GM18519 (cell line): ENCODE results near the gene C17orf50.

ENCODE experiments used
- ATAC-seq: cut with Tn5 transposase; IDR thresholded peaks from one replicate; pipeline ENCODE4 v1.9.1; 2021; ENCODE audit warnings: mild to moderate bottlenecking, moderate library complexity; ENCODE audit not compliant: unreplicated experiment, low FRiP score

The C17orf50 gene

DNA sequence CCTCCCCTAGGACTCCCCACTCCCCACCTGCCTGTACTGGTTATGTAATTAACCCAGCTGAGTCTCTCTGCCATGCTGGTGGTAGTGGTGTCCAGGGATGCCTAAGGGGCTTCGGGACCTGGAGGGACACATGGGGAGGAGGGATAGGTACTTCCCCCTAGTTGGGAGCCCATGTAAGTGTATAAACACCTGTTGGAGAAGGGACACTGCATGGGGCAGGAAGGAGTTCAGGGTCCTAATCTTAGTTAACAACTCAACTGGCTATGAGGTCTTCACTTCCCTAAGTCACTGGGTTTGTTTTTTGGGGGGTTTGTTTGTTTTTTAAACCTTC is 27.9 kb upstream of the C17orf50 start:
- no peak for ATAC-seq

DNA sequence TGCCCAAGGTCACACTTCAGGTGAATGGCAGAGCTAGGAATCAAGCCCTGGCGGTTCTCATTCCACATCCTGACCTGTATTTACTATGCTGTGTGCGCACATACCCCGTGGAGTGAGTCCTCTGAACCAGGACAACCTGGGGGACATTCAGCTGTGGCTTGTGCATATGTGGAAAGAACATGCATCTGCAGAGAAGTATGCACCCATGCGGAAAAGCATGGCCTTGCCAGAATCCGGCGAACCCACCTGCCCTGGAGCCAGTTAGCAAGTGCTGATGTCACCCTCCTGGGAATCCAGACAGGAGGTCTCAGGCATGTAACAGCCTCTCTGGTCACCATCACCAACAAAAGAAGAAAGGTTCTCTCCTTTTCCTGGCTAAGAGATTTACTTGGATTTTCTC is 27.3 kb upstream of the C17orf50 start:
- no peak for ATAC-seq

DNA sequence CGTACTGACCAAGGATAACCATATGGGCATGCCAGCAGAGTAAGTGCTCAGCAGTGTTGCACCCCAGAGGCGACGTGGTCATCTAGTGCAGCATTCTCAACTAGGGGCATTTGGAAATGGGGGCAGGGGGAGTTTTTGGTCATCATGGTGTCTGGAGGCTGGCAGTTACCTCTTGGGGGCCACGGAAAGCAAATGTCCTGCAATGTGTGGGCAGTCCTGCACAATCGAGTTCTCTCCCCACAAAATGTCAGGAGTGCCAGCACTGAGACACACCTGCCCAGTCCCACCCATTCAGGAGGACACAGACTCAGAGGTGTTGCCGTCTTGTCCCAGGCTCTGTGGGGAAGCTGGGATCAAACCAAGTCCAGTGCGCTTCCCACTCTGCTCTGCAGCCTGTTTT is 26.3 kb upstream of the C17orf50 start:
- no peak for ATAC-seq

GRCh38 chr17:35735036-35735805 is 25.5 kb upstream of the C17orf50 start:
- no peak for ATAC-seq

- ATAC-seq: no peak
Observed at GRCh38 chr17:35736236-35736635, 24.5 kb upstream of the C17orf50 start.

DNA sequence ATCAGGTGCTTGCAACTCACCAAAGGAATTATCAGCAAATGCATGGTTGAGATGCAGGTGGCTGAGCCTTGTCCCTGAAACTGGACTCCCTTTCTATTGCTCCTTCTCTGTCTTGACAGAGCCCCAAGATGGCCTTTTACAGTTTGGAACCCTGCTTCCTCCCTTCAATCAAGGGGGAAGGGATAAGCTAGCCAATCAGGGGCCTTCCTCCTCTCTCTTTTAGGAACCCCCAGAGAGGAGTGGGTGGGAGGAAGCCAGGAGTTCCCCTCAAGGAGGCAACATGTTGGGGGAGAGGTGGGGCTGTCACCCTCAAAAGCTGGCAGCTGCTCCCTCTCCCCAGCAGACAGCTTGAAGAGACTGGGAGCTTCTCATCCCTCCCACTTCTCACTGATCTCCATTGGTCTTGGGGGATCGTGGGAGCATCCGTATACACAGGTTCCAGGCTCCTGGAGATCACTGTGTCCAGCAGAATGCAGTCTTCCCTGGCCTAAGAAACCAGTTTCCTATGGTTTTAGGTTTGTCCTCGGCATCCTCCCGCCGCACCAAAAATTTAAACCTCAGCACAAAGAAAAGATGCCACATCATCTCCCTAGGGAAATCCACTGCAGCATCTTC is 22.1 kb upstream of the C17orf50 start:
- no peak for ATAC-seq

GRCh38 chr17:35740216-35740615 is 20.5 kb upstream of the C17orf50 start:
- no peak for ATAC-seq

GRCh38 chr17:35740997-35741931 is 19.4 kb upstream of the C17orf50 start:
- no peak for ATAC-seq

GRCh38 chr17:35742496-35742895 is 18.2 kb upstream of the C17orf50 start:
- no peak for ATAC-seq

DNA sequence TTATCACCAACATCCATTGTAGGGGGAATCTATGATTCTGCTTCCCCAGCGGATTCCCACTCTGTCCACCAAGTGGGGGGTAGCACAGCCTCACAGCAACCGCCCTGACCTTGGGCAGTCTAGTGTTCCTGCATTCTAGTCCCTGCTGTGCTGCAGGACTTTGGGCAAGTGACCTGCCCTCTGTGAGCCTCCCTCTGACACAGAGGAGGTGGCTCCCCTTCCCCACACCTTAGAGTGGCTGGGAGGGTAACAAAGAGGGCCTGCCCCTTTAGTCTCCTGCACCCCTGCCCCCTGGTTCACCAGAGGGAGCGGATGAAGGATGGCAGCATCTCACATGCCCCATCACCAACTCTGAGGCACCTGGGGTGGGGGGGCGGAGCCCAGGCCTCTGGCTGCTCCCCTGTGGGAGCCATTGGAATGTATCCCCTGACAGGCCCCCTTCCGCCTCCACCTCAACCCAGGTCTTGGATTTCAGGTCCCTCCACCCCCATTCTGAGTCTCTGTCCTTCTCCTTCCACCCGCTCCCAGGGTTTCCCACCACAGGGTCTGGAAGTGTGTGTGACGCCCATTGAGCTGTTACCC is 17.7 kb upstream of the C17orf50 start:
- ATAC-seq: no peak

GRCh38 chr17:35743626-35744328 is 16.9 kb upstream of the C17orf50 start:
- no peak for ATAC-seq

DNA sequence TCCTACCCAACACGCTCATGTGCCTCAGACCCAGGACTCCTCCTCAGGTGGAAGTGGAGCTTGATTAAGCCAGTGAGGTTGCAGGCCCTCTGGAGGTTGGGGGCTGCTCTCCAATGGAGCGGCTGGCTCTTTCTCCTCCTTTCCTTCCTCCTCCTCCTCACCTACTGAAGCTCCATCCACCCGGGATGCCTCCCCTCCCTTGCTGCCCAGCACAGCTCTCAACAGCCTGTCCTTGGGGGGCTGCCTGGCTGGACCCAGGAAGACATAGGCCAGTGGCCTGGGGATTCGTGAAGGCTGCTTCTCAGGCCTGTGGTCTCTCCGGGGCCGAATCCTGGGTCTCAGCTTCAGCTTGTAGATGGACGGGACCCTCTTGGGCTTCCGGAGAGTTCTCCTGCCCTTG is 15.9 kb upstream of the C17orf50 start:
- ATAC-seq: no peak

DNA sequence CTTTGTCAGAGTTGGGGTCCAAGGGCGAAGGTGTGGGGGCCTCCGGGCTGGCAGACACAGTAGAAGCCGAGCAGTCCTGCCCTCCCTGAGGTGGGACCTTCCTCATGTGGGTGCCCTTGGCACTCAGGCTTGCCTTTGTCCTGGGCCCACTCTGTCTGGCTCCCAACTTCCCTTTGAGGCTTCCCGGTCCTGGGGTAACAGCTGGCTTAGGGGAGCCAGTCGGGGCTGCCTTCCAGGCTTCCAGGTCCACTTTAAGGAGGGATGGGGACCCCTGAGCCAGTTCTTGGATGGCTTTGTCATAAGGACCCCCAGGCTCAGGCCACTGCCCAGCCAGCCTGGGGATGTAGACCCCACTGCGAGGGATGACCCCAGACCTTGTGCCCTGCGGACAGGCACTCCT is 15.4 kb upstream of the C17orf50 start:
- ATAC-seq: no peak

GRCh38 chr17:35745749-35746320 is 14.9 kb upstream of the C17orf50 start:
- no peak for ATAC-seq

DNA sequence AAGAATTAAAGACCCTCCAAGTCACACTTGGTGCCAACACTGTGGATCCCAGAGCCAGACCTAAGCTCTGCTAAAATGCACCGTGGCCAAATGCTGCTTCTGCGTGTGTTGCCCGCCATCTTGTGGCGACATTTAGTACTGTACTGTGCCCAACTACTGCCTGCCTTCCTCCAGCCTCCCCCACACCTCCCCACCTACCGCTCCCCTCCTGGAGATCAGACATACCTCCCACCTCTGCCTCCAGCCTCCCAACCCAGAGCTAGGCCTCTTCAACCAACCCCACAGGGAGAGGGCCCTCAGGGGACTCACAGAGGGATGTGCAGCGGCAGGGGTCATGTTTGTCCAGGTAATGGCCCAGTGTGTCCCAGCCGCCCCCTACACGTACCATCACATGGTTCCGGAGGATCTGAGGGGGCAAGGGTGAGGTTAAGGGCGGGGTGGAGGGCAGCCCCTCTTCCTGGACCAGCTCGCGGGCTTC is 13.1 kb upstream of the C17orf50 start:
- ATAC-seq: no peak

DNA sequence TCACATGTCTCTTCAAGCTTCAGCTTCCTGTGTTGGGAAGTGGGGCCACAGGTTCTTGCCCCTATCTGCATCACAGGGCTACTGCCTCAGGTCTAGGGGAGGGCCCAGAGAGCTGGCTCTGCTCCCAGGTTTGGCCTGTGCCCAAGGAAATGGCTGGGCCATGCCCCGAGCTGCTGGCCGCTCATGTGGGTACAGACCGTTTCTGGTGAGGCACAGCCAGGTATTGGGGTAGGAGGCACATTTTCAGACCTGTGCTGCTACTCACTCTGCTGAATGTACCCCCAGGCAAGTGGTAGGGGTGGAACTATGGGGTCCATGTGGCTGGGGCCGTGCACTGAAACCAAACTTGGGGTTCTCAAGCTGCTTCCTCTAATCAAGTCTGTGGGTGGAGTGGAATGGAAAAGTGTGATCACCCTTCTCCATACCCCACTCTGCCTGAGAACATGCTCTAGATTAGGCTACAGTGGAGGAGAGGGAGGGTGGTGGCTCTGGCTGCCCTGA is 12.3 kb upstream of the C17orf50 start:
- no peak for ATAC-seq

- no peak for ATAC-seq
Observed at GRCh38 chr17:35748979-35749378, 11.7 kb upstream of the C17orf50 start.

- no peak for ATAC-seq
Observed at GRCh38 chr17:35749560-35750412, 10.9 kb upstream of the C17orf50 start.
